Sigmoid colon (tissue), 4 donors: ENCODE data around the gene IL17RD.

Experiments
- CTCF ChIP-seq, 4 experiments: fragments of 450-650 bp in 3 of 4; fragments of 200-600 bp in 1 of 4; IDR thresholded peaks; one replicate each; pipeline ENCODE4 v1.5.1; 2016 to 2019; ENCODE audit warnings: antibody characterized with exemption in 4 of 4, mild to moderate bottlenecking in 3 of 4, moderate library complexity in 2 of 4
- POLR2AphosphoS5 ChIP-seq, 4 donors: sonication (generic); formaldehyde crosslinking; IDR thresholded peaks; one replicate each; pipeline ENCODE4 v1.6.1; 2017; ENCODE audit warnings: antibody characterized with exemption in 4 of 4

GRCh38 chr3:57126244-57126643, 38.9 kb downstream of the IL17RD start:
- TF ChIP-seq POLR2AphosphoS5 (IDR thresholded peaks at IDR 0.05) (no peak), CTCF (IDR thresholded peaks at IDR 0.05) (peak in 1 of 4 experiments; percentile 10)
